Lower lobe of right lung (tissue), 2 donors: ENCODE data around the gene UBN2. TPM values are rescaled to one million over a fixed set of nuclear protein-coding genes. Genes with fewer than 3 reads are reported as not detected.
A peak's percentile ranks its signal among the peaks of the same experiment; 100 is the strongest.

ENCODE experiments used
- ATAC-seq, 2 donors: fragments of 200-7000 bp; cut with Tn5 transposase; one replicate each; pipeline ENCODE4 v1.9.1; 2020 to 2022; ENCODE audit warnings: mild to moderate bottlenecking in 2 of 2, moderate library complexity in 2 of 2
- DNase-seq: peaks from one replicate; pipeline ENCODE4 v3.0.0-alpha.2; 2020
- H3K27ac ChIP-seq: fragments of 200-600 bp; one replicate; pipeline ENCODE4 v1.8.0; 2022
- H3K27me3 ChIP-seq: fragments of 200-600 bp; one replicate; pipeline ENCODE4 v1.8.0; 2022; ENCODE audit warnings: low read depth
- H3K36me3 ChIP-seq: fragments of 200-600 bp; one replicate; pipeline ENCODE4 v1.8.0; 2022; ENCODE audit warnings: mild to moderate bottlenecking
- H3K4me1 ChIP-seq: fragments of 200-600 bp; one replicate; pipeline ENCODE4 v1.8.0; 2022
- H3K4me3 ChIP-seq: fragments of 200-600 bp; one replicate; pipeline ENCODE4 v1.8.0; 2022; ENCODE audit warnings: mild to moderate bottlenecking
- H3K9me3 ChIP-seq: fragments of 200-600 bp; one replicate; pipeline ENCODE4 v1.8.0; 2022
- CTCF ChIP-seq: fragments of 200-600 bp; IDR thresholded peaks from one replicate; pipeline ENCODE4 v1.8.0; 2022; ENCODE audit warnings: antibody characterized with exemption, mild to moderate bottlenecking
- intact Hi-C: fragments of 100-400 bp; cut with DNase I; formaldehyde crosslinking; loops from one replicate; pipeline ENCODE4 v1.11.0; 2022
- total RNA-seq: library from RNA; stranded (reverse); fragmentation: NEBNext Ultra II Directional; extraction: Animal tissue kit (Norgen Biotek cat#: 25700); gene quantifications from one replicate; pipeline ENCODE4 v1.2.1, GENCODE V29; 2021
- donor health status: DM: no; HTN: yes; CAD: no; lungs with severe emphysema.

The UBN2 gene
- total RNA-seq, 1 donor from 2014 or later: 23.4 TPM

- H3K9me3 ChIP-seq: no peaks in the 10 kb centered on the region
- TF ChIP-seq CTCF: no peak
Measured at GRCh38 chr7:139230023-139230422, 1.0 kb upstream of the UBN2 start.

GRCh38 chr7:139230484-139230773 is 608 bp upstream of the UBN2 start:
- ATAC-seq (no peak), DNase-seq (no peak)
- intact Hi-C loops: no loop called here
- TF ChIP-seq CTCF: no peak
- H3K27me3 ChIP-seq: no peaks in the 10 kb centered on the region
- H3K36me3 ChIP-seq: no peaks in the 10 kb centered on the region
- peaks cover 21% of the 10 kb centered on the region for H3K4me1 ChIP-seq
- no peaks in the 10 kb centered on the region for H3K9me3 ChIP-seq
- H3K27ac ChIP-seq: peak overlapping the region; percentile 94
- peak overlapping the region; percentile 94 for H3K4me3 ChIP-seq

More at GRCh38 chr7:139230023-139230422, 1.0 kb upstream of the UBN2 start:
- Histone ChIP-seq H3K4me1 (peaks cover 21% of the 10 kb centered on the region), H3K27me3 (no peaks in the 10 kb centered on the region), H3K36me3 (no peaks in the 10 kb centered on the region), H3K4me3 (peak overlapping the region; percentile 94), H3K27ac (peak overlapping the region; percentile 94)
- DNase-seq (no peak), ATAC-seq (no peak)
- intact Hi-C loops: no loop called here

- H3K27me3 ChIP-seq: no peaks in the 10 kb centered on the region
- intact Hi-C loops: no loop called here
- DNase-seq (peak; percentile 51), ATAC-seq (peak; percentile 2 to 68)
- H3K4me3 ChIP-seq: peak overlapping the region; percentile 94
- no peaks in the 10 kb centered on the region for H3K36me3 ChIP-seq
- H3K27ac ChIP-seq: peak overlapping the region; percentile 94
- TF ChIP-seq CTCF: no peak
- H3K9me3 ChIP-seq: no peaks in the 10 kb centered on the region
- peaks cover 21% of the 10 kb centered on the region for H3K4me1 ChIP-seq
Measured at GRCh38 chr7:139231513-139232376, 708 bp downstream of the UBN2 start.

GRCh38 chr7:139232377-139232717 is 1.3 kb downstream of the UBN2 start:
- Histone ChIP-seq H3K27me3 (no peaks in the 10 kb centered on the region), H3K4me1 (peaks cover 21% of the 10 kb centered on the region), H3K4me3 (peak overlapping the region; percentile 94), H3K27ac (peak overlapping the region; percentile 94), H3K36me3 (peaks cover 3% of the 10 kb centered on the region), H3K9me3 (no peaks in the 10 kb centered on the region)
- ATAC-seq (peak in 1 of 2 donors; percentile 4), DNase-seq (no peak)
- no peak for TF ChIP-seq CTCF
- intact Hi-C loops: no loop called here

- Histone ChIP-seq H3K4me3 (peak overlapping the region; percentile 94), H3K27ac (no peak overlapping the region)
Measured at GRCh38 chr7:139232904-139233303, 1.9 kb downstream of the UBN2 start.

More at GRCh38 chr7:139232904-139233303, 1.9 kb downstream of the UBN2 start:
- H3K27me3 ChIP-seq: no peaks in the 10 kb centered on the region
- intact Hi-C loops: no loop called here
- peaks cover 21% of the 10 kb centered on the region for H3K4me1 ChIP-seq
- peaks cover 9% of the 10 kb centered on the region for H3K36me3 ChIP-seq
- no peaks in the 10 kb centered on the region for H3K9me3 ChIP-seq
- TF ChIP-seq CTCF: no peak
- no peak for ATAC-seq
- DNase-seq: no peak
